HG02943 (cell line): ENCODE measurements around the gene CACTIN.
"Not testable (repeated sequence)": the region's sequence is repeated elsewhere in the genome, so short reads cannot be mapped to it uniquely, and the experiment has no call there.

Experiments used
- ATAC-seq: cut with Tn5 transposase; IDR thresholded peaks from one replicate; pipeline ENCODE4 v1.9.1; 2021; ENCODE audit warnings: mild to moderate bottlenecking, low read depth, moderate library complexity; ENCODE audit not compliant: unreplicated experiment

Gene CACTIN

DNA sequence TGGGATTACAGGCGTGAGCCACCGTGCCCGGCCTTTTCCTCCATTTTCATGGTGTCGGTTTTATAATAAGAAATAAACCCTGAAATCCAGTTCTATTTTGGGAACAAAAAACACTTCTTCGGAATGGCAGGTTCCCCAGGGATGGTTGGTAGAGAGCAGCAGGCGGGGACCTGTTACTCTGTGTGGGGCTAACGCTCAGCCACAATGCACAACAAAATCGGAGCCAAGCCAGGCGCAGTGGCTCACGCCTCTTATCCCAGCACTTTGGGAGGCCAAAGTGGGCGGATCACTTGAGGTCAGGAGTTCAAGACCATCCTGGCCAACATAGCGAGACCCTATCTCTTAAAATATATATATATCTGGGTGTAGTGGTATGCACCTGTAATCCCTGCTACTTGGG lies 25.6 kb downstream of the CACTIN start:
- ATAC-seq: no peak

GRCh38 chr19:3599776-3600187 lies 26.8 kb downstream of the CACTIN start:
- no peak for ATAC-seq

DNA sequence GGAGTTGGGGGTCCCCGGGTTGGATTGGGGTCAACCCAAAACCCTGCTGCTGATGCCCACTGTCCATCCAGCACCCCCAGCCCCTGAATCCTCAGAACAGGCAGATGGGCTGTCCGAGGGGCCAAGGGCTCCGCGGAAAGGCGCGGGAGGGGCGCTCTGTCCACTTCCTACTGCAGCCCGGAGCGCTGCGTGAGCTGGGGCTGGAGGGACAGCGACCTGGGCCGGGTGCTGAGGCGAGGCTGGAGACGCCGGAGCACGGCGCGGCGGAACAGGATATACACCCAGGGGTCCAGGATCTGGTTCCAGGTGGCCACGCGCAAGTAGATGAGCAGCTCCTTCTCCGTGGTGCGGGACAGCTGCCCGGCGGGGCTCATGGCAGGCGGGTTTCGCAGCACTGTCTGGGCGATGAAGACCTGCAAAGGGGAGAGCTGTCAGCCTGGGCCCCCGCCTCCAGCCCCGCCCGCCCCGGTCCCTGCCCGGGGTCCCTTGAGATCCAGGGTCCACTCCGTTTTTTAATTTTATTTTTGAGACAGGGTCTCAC lies 31.0 kb downstream of the CACTIN start:
- ATAC-seq: no peak

DNA sequence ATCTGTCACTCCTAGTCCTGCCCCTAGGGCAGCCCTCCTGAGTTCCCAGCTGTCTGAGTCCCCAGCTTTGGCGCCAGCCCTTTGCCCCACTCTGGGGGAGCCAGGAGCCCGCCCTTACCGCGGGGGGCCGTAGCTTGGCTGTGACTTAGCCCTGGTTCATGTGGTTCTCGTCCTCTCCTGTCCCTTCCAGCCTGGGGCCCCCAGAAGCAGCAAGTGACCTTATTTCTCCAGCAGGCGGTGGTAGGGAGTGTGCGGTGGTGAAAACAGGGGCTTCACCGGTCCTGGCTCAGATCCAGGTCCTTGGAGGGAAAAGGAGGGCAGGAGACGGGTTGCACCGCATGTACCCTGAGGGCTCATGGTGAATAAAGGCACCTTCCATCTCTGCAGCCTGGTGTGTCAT lies 33.4 kb downstream of the CACTIN start:
- no peak for ATAC-seq

DNA sequence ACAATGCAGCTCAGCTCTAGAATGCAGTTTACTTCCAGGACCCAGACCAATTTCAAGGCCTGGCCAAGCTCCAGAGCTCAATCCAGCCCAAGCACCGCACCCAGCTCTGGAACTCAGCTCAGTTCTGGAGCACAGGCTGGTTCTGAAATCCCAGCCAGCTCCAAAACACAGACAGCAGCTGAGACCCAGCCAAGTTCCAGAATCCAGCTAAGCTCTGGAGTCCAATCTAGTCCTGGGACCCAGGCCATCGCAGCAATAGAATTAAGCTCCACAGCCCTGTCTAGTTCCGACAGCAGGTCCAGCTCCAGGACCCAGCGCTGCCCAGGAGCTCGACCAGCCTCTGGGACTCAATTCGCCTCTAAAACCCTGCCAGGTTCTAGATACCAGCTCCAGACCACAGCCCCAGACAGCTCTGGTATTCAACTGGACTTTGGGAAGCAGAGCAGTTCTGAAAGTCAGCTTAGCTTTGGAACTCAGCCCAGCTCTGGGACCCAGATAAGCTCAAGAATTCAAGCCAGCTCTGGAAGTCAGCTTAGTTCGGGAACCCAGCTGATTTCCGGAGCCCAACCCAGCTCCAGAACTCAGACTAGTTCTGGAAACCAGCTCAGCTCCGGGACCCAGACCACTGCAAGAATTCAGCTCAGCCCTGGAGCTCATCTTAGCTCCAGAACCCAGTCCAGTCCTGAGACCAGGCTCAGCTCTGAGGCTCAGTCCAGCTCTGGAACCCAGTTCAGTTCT lies 34.5 kb downstream of the CACTIN start:
- no peak for ATAC-seq

DNA sequence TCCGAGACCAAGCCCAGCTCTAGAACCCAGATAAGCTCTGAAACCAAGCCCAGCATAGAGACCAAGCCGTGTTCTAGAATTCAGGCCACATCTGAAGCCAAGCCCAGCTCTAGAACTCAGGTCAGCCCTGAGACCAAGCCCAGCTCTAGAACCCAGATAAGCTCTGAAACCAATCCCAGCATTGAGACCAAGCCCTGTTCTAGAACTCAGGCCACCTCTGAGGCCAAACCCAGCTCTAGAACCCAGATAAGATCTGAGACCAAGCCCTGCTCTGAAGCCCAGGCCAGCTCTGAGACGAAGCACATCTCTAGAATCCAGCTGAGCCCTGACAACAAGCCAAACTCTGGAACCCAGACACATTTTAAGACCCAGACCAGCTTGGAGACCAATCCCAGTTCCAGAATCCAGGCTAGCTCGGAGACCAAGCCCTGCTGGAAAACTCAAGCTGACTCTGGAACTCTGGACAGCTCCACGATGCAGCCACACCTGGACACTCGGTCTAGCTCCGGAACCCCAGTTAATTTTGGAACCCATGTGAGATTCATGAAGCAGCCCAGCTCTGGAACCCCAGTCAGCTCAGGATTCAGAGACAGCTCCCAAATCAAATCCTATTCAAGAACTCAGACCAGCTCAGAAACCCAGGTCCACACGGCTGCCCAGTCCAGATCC lies 35.5 kb downstream of the CACTIN start:
- no peak for ATAC-seq

- ATAC-seq: no peak
These were observed 36.6 kb downstream of the CACTIN start for GRCh38 chr19:3589949-3590348.

DNA sequence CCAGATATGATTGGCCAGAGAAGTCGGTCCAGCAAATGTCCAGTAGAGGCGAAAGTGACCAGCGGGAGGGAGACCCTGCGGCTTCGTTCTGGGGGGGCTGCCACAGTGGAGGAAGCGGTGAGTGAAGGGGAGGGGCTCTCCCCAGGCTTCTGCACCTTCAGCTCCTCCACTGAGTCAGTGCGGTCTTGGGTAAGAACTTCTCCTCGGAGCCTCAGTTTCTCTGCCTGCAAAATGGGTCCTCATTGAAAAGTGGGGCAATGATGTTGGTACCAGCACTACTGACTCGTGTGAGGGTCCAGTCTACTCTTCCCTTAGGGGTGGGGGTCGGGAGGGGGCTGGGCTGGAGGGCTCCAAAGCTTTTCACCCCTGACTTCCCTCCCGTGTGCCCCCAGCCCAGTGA lies 37.2 kb downstream of the CACTIN start:
- ATAC-seq: no peak

GRCh38 chr19:3586707-3587346 lies 39.8 kb downstream of the CACTIN start:
- ATAC-seq: no peak

DNA sequence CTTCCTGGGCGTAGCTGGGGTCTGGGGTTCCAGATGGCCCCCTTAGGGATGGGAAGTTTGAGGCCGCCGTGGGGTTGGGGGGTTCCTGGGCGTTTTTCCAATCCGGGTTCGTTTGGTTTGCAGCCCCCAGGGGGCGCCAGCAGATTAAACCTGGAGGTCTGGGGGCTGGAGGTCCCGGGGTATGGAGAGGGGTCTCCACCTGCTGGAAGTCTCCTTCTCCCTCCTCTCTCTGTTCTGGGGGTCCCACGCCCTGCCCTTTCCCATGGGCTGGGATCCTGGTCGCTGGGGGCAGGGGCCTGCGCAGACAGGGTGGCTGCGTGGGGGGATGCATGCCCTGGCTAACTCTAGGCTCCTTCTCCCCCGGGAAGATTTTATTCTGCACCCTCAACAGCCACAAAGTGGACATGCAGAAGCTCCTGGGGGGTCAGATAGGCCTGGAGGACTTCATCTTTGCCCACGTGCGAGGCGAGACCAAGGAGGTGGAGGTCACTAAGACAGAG lies 40.4 kb downstream of the CACTIN start:
- no peak for ATAC-seq

- no peak for ATAC-seq
These were observed 41.1 kb downstream of the CACTIN start, which contains the start of gene GIPC3 for GRCh38 chr19:3585301-3586126. TSS of gene GIPC3 (plus strand) at chr19:3585478. CDS start at chr19:3585598, 120 bp downstream.

DNA sequence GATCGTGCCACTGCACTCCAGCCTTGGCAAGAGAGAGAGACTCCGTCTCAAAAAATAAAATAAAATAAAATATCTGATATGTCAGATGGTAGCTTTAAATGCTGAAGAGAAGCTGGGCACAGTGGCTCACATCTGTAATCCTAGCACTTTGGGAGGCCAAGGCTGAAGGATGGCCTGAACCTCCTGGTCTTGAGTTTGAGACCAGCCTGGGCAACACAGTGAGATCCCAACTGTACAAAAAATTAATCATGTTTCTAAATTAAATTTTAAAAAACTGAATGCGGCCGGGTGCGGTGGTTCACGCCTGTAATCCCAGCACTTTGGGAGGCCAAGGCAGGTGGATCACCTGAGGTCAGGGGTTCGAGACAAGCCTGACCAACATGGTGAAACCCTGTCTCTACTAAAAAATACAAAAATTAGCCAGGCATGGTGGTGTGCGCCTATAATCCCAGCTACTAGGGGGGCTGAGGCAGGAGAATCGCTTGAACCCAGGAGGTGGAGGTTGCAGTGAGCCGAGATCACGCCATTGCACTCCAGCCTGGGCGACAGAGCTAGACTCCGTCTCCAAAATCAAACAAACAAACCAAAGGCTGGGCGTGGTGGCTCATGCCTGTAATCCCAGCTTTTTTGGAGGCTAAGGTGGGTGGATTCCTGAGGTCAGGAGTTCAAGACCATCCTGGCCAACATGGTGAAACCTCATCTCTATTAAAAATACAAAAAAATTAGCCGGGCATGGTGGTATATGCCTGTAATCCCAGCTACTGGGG lies 42.4 kb downstream of the CACTIN start:
- not testable (repeated sequence) for ATAC-seq

- not testable (repeated sequence) for ATAC-seq
These were observed 44.8 kb downstream of the CACTIN start for GRCh38 chr19:3581792-3582191.

DNA sequence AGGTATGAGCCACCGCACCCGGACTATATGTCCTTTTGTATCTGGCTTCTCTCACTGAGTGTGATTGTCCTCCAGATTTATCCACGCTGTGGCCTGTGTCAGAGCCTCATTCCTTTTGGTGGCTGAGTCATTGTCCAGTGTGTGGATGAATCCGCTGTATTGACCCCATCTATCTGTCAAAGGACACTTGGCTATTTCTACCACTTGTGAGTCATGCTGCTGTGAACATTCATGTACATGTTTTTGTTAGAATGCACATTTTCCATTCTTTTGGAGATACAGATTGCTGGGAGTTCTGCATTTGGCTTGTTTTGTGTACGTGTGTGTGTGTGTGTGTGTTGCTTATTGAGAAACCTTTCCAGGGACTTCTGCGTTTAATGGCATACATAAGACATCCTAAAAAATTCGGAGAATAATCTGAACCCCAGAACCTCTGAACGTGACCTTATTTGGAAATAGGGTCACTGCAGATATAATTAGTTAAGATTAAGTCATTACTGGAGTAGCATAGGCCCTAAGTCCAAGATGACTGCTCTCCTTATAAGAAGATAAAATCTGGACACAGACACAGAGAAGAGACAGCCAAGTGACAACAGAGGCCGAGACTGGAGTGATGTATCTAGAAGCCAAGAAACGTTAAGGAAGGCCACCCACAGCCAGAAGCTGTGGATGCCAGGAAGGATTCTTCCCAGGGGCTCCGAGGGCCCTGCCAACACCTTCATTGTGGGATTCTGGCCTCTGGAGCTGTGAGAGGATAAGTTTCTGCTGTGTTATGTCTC lies 46.2 kb downstream of the CACTIN start:
- no peak for ATAC-seq

- ATAC-seq: no peak
These were observed 48.2 kb downstream of the CACTIN start for GRCh38 chr19:3578390-3578789.

DNA sequence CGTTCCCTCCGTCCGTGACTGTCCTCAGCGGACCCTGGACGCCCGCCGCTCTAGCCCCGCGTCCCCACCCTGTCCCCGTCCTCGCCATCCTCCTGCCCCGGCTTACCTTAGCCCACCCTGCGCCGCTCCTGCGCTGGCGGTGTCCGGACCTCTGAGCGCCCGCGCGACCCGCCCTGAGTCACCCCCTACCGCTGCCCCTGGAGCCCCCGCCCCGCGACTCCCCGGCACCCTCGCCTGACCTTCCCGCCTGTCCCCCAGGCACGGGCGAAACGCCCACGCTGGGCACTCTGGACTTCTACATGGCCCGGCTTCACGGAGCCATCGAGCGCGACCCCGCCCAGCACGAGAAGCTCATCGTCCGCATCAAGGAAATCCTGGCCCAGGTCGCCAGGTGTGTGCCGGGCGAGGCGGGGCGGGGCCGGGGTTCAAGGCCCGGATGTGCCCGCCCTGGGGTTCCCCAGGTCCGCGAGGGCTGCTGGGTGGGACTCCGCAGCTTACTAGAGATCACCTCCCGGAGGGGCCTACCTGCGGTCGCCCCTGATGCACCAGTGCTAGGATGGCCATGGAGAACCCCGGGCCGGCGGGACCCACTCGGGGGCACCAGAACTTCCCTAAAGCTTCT lies 48.8 kb downstream of the CACTIN start:
- ATAC-seq: no peak

- ATAC-seq: no peak
These were observed 49.7 kb downstream of the CACTIN start for GRCh38 chr19:3576696-3577443.
